GM19468 (cell line): ENCODE data around the gene IGSF9B.

Experiments
- ATAC-seq: cut with Tn5 transposase; IDR thresholded peaks from one replicate; pipeline ENCODE4 v1.9.1; 2021; ENCODE audit warnings: mild to moderate bottlenecking, moderate library complexity, moderate number of reproducible peaks; ENCODE audit not compliant: unreplicated experiment; ENCODE audit errors: extremely low read depth

Gene IGSF9B

DNA sequence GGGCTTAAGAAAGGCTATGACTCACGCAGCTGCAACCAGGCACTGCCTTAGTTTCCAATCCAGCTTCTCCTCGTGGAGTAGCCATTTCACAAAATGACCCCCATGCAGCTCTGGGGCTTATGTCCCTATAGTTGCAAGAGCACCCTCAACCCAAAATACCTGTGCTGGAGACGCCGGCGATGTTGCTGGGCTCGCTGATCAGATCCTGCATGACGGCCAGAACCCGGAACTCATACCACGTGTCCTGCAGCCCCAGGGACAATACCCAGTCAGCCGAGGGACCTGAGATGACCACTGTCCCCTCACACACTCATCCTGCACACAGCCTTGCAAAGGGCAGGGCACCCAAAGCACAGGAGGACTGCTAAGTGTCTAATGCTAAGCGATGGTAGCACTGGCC, 32.1 kb downstream of the IGSF9B start:
- ATAC-seq = no peak

DNA sequence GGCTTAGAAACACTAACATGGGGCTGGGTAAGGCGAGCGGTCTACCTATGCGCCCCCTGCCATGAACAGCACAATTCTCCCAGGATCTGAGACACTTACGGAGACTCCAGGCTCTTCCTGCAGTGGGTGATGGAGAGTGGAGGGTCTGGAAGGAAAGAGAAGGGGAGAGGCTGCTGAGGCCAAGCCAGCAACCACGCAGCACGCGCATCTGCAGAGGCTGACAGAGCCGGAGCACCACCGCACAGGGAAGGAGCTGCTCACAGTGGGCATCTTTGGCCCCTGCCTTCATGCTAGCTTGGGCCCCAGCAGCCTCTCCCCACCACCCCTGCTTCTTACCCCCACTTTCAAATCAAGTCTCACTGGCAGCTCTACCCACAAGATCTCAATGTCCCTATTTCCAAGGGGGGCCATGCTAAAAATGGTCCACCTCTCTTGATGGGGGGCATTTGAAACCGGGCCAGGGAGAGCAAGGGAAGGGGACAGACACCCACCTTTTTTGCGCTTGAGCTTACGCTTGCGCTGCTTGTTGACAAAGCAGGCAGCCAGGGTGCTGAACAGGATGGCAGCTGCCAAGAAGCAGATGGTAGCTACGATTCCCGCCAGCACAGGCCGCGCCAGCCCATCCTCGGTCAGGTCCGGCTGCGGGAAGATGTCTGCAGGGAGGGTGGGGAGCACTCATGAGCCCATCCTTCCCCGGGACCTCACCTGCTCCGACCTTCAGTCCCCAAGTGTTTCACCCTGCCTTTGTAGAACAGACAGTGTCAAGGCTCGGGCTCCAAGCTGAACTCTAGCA, 34.5 kb downstream of the IGSF9B start:
- ATAC-seq = no peak

DNA sequence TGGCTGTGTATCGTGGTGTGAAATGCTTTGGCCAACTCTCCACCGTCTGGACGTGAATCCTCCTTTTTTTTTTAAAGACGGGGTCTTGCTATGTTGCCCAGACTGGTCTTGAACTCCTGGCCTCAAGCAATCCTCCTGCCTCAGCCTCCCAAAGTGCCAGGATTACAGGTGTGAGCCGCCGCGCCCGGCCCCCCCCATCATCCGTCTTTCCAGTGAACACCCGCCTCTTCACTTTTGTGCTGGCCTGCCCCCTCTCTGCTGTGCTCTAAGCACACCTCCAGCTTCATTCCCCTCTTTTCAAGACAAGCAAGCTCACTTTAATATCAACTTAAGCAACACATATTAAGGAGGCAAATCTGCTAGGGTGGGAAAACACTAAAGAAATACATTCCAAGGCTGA, 35.3 kb downstream of the IGSF9B start:
- ATAC-seq = no peak

DNA sequence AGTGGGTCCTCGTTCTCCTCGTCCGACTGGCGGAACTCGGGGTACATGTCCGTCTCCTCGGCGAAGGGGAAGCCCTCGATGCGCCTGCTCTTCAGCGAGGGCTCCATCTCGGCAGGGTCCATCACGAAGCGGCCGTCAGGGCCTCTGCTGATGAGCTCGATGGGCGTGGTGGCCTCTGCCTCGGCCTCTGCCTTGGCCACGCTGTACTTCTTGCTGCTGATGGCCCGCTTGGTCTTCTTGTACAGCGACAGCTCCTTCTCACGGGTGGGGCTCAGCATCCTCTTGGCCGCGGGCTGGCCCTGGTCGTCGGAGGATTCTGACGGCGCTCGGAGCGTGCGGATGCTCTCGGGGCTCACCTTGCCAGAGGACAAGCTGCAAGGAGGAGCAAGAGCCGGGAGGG, 35.7 kb downstream of the IGSF9B start:
- ATAC-seq = no peak

DNA sequence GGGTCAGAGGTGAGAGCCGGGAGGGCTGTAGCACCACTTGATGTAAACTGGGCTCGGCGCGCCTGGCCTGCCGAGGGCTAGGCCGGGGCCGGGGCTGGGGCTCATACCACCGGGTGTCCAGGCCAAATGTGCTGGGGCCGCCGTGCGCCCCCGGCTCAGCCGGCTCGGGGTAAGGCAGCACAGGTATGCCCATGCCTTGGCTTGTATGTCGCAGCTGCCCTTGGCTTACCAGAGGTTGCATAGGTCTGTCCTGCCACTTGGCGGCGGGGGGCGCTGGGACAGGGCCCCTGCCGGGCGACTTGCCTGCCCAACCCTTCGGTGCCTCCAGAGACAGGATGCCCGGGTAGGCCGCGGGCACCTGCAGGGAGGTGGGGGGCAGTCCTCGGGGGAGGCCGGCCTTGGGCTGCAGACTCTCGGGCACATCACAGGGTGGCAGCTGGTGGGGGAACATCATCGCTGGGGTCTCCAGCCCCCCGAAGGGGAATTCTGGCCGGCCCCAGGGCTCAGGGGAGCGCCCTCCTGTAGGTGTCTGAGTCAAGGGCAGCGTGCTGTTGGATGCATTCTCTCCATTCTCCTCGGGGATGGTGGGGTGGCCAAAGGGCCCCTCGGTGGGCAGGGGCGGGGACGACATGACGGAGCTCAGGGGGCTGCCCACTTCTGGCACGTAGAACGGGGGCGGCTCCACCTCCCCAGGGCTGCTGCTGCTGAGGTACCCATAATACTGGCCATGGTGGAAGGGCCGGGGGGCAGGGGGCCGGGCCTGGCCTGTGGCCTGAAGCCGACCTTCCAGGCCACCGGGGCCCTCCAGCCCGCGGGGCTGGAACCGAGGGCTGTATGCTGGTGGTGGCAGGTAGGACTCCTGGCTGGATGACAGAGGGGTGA, 36.4 kb downstream of the IGSF9B start:
- no peak for ATAC-seq

DNA sequence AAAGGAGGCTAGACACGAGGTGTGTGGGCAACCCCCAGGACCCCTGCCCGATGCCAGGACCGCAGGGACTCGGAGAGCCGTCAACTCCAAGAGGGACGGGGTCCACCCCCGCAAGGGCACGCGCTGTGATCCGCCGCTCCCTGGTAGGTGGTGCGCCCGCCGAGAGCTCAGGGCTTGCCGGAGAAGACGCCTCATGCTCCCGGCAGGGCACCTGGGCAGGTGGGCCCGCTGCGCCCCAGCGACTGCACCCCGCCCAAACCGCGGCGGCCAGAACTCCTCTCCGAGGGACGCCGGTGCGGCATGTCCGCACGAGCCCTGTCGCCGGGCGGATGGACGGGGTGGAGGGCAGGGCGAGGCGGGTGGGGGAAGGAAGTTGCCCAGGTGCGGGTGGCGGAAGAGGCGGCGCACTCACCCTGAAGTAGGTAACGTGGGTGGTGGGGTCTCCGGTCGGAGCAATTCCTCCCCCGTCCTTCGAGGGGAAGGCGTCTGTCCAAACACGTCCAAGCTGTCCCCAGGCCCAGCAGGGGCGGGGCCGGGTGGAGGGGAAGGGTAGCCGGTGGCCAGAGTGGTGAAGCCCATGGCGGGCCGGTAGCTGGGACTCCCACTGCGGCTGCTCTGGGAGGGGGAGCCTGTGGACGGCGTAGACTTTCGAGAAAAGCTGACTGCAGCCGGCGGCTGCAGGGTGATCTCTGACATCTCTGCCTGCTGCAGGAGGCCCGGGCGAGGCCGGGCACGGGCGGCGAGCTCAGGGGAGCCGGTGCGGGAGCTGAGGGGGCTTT, 37.2 kb downstream of the IGSF9B start:
- ATAC-seq = no peak

DNA sequence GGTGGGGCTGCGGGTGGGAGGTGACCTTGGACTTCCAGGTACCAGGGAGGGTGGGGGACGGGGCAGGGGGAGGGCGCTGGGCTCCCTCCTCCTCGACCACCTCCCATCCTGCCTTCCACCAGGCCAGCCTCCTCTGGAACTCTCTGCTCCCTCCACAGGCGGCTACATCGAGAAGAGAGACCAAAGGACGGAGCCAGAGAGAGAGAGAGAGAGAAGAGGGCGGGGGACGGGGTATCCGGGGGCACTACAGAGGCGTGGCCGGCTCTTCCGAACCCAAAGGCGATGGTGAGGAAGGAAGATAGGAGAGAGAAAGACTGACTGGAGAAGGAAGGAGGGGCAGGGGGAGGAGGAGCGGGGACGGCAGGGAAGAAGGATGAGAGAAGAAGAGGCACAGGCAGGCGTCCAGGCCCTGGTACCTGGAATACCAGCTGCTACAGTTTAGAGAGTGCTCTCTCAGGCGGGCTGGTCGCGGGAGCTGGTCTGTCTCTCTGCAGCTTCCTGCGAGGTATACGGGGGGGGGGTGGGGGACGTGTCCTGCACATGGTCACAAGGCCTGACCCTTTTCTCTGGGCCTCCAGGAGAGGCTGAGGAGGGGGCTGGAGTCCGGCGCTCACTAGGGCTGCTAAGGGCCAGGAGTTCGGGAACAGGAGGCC, 38.0 kb downstream of the IGSF9B start:
- no peak for ATAC-seq

DNA sequence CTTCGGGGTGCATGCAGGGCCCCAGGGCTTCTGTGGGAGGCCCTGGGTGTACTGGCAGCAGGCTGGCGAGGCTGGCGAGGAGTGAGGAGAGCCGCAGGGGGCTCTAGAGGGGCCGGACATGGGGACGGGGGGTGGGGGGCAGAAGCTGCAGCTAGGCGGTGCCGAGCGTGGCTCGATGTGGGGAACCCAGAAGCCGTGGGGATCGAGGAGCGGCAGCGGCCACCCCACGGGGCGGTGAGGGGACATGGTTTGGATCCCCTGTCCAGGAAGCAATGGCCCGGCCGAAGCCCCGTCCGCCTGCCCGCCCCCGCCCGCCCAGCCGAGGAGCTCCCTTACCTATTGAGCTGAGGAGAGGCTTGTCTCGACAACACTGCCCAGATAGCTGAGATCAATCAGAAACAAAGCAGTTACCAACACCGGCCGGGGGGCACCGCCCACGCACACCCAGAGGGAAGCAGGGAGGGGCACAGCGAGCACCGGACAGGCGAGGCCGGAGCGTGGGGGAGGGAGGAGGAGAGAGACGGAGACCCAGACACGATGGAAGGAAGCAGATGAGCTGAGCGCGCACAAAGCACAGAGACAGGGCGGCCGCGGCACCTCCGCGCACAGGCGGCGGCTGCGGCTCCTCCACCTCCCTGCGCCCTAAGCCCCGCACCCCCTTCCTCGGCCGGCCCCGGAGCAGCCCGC, 38.7 kb downstream of the IGSF9B start:
- no peak for ATAC-seq

DNA sequence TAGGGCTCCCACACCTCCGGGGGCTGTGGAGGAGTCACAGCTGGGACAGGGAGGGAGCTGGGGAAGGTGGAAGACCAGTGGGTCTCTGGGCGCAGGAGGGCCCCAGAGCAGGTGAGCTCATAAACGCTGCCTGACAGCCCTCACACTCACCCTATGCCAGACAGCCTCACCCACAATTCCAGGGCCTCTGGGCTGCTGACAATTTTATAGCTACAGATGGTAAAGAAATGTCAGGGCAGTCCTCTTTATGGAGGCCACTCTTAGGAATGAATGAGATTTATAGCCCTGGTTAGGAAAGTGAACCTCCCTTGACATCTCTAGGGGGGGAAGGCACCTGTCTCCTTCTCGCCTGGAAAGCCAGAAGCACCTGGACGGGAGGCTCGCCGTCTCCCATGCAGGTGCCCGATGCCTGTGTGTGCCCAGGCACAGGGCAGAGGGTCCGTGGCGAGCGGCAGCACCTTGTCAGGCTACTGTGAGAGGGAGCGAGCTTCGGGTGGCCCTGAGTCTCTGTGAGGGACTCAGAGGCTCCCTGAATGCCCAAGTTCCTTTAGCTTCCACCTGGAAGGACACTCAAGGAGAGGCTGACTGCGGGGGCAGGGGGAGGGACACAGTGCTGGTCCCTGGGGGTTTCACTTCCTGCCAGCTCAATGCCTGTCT, 39.9 kb downstream of the IGSF9B start:
- no peak for ATAC-seq

DNA sequence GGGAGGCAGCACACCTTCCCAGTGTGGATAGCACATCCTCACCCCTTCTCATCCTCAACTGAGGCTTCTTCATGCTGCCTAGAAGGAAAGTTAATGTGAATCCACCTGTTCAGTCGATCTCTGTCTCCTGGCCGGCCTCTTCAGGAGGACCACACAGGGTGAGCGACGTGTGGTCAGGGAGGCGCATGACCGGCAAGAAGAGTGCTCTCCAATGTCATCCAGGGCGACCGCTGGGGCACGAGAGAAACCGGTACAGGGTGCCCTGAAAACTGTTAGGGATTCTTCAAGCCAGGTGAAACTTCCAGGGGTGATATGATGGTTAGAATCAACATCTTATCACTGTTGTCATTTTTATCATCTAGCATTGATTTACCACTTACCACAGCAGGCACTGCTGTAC, 43.0 kb downstream of the IGSF9B start:
- ATAC-seq = no peak

DNA sequence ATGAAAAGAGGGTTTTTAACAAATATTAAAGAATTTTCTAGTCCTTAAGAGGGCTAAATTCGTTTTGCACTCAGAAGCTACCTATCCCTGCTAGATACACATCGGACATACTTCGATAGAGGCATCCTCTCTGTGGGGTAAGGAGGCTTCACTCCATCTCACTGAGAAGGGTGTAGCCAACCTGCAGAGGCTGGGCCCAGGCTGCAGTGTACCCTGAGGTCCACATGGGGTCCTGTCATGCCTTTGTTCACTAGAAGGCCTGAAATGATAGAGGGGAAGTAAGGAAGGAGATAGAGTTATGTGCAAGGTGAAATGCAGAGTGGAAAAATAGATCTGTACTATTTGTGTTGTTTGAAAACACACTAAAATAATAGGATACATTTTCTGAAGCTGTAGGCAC, 45.6 kb downstream of the IGSF9B start:
- ATAC-seq = no peak

DNA sequence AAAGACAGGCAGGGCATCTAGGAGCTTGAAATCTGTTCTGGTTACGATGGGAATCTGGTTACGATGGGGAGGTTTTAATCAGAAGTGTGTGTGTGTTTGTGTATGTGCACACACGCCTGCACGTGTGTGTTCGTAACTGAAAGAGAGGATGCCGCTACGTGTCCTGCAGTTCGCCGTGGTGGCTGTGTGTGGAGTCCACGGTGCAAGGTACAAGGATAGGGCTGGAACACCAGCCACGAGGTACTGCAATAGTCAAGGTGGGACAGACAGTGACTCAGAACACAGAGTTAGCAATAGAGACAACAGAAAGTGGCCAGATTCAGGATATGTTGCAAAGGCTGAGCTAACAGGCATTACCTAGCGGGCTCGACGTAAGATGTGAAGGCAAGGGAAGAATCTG, 46.7 kb downstream of the IGSF9B start:
- ATAC-seq = no peak

DNA sequence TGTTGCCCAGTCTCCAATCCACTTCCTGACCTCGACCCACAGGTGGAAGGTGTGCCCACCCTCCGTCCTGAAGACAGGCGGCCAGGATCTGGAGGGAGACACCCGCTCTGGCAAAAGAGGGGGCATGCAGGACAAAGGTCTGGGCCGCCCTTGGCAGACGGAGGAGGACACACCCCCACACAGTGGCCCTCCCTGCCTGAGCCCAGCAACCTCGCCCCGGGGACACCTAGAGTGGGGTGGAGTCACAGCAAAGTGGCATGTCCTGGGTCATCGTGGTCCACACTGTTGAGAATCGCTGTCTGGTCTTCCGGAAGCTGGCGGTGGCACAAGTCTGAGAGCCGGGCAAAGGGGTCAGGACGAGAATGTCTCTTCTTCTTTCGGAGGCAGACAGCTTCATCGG, 47.9 kb downstream of the IGSF9B start:
- ATAC-seq = no peak

DNA sequence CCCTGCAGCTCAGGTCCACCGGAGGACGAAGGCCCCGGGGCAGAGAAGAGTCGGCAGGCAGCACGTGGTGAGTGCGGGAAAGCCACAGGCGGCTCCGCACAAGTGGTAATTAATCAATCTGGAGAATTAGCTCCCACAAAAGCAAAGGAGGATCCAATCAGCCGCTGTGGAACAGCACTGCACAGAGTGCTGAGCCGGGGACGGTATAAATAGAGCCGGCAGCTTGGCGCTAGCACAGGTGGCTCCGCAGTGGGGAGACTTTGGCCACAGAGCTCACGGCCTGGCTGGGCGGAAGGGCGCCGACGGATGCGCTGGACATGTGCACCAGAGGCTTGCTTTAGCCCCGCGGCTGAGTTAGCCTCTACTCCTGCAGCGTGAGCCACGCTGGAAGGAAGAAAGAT, 48.9 kb downstream of the IGSF9B start:
- ATAC-seq = no peak

DNA sequence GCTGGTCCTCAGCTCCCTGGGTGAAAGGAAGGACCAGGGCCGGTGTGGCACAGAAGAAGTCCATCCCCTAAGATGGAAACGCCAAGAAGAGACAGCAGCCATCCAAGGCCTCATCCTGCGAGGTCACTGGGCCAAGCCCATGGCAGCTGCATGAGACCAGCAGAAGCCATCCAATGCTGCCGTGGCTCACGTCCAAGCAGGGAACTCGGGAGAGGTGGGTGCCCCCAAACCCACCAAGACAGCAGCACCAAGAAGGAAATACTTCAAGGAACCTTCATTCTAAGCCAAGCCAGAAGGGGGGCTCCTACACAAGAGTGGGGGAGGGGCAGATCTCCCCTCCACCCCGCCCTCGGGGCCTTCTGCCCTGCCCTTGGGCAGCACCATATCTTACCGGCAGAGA, 49.6 kb downstream of the IGSF9B start:
- no peak for ATAC-seq

DNA sequence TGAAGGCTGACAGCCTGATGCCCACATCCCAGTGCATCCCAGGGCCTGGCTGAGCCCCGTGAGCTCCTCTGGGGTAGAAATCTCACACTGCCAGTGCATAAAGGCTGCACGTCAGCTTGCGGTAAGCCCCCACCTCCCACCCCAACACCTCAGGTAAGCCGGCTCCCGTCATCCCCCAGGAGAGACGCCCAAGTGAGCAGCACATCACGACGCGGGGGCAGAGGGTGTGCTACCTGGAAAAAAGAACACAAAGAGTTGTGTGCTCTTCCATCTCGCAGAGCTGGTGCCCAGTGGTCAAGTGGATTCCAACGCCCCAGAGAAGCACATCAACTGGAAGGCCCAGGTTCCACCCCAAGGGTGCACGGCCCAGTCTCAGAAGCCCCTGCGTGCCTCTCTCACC, 50.0 kb downstream of the IGSF9B start:
- ATAC-seq = no peak

DNA sequence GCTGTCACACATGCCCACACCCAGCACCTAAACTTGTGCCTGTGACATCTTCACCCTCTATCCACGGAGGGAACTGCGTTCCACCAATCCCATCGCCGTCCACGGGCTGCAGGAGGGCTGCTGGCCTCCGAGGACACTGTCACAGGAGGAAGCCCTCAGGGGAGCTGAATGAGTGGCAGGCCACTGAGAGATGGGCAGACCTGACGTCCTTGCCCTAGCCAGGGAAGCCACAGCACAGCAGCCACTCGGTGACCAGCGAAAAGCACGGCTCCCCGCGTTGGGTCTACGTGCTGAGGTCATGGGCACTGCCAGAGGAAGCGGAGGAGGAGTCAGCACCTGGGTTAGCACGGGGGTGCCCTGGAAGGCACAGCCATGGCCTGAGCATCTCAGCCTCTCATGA, 50.5 kb downstream of the IGSF9B start:
- ATAC-seq = no peak

DNA sequence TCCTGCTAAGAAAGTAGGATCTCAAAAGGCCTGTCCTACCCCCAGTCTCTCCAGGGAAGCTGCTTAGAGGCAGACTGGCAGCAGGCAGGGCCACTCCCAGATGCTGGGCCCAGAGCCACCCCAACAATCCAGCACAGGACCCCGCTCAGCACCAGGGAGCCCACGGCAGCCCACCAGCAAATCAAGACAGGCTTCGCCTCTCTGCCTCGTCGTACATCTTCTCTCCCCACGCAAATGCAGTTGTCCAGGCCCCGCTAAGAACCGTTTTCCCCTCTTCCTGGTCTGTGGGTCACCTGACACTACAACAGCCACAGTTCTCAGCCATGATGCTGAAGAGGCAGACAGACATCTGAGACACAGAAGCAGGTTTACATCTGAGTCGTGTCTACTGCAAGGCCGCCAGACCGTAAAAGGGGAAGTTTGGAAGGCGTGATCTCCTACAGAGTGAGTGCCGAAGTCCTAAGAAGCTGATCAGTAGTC, 51.1 kb downstream of the IGSF9B start:
- ATAC-seq = no peak
